Activated T-cell treated with anti-CD3 and anti-CD28 coated beads, Interleukin-2, amount 50 U/mL, for 24 hours (primary cell): ENCODE results near the gene LIX1L.

Experiments
- DNase-seq: peaks from one replicate; pipeline ENCODE4 v3.0.0-alpha.2; 2020
- H3K27ac Mint-ChIP-seq: 2 replicates; pipeline ENCODE4 v1.8.0; 2020; ENCODE audit warnings: mild to moderate bottlenecking, mixed read lengths
- H3K27me3 Mint-ChIP-seq: 2 replicates; pipeline ENCODE4 v1.8.0; 2020; ENCODE audit warnings: mixed read lengths
- H3K36me3 Mint-ChIP-seq: 2 replicates; pipeline ENCODE4 v1.8.0; 2020; ENCODE audit warnings: low read depth, mixed read lengths
- H3K4me1 Mint-ChIP-seq: 2 replicates; pipeline ENCODE4 v1.8.0; 2020; ENCODE audit warnings: low read depth, mixed read lengths
- H3K4me3 Mint-ChIP-seq: 2 replicates; pipeline ENCODE4 v1.8.0; 2020; ENCODE audit warnings: mild to moderate bottlenecking, moderate library complexity, mixed read lengths
- H3K9me3 Mint-ChIP-seq: 2 replicates; pipeline ENCODE4 v1.8.0; 2020; ENCODE audit warnings: mixed read lengths

Gene LIX1L

DNA sequence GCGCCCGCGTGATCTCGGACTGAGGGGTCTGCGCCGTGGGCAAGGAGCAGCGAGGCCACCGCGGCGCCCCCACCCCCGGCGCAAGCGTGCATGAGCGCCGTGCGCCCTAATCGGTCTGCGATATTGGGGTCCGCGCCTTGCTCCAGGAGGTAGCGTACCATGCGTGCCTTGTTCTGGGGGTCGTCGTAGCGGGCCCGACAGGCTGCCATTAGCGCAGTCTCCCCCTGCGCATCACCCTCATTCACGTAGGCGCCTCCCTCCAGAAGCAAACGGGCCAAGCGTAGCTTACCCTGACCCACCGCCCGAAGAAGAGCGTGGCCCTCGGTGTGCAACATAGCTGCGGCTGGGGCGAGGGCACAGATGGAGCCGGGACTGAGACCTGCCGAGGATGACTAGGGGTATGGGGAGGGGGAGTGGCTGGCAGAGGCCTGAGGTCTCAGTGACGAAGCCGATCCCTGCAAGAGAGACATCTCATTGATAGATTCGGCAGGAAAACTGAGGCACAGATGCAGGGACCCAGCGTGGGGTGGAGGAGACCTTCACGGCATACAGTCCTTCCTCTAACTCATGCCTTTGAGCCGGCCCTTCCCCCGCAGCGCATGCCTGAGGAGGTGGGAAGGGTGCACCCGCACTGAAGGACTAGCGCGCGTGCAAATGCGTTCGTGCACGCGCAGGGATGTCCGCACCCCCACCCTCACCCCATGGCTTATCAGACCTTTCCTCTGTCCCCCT lies 3.8 kb upstream of the LIX1L start:
- peaks cover 28% of the 10 kb centered on the region for H3K36me3 Mint-ChIP-seq
- H3K27me3 Mint-ChIP-seq = no peaks in the 10 kb centered on the region
- peak overlapping the region; percentile 93 for H3K27ac Mint-ChIP-seq
- H3K4me3 Mint-ChIP-seq = peak overlapping the region; percentile 96
- H3K4me1 Mint-ChIP-seq = peaks cover 72% of the 10 kb centered on the region
- DNase-seq = peak; percentile 81
- no peaks in the 10 kb centered on the region for H3K9me3 Mint-ChIP-seq

- H3K27ac Mint-ChIP-seq = peak overlapping the region; percentile 93
- H3K27me3 Mint-ChIP-seq = no peaks in the 10 kb centered on the region
- no peaks in the 10 kb centered on the region for H3K9me3 Mint-ChIP-seq
- peak overlapping the region; percentile 96 for H3K4me3 Mint-ChIP-seq
- peaks cover 76% of the 10 kb centered on the region for H3K4me1 Mint-ChIP-seq
- peaks cover 28% of the 10 kb centered on the region for H3K36me3 Mint-ChIP-seq
- DNase-seq = no peak
Observed at GRCh38 chr1:145961109-145961424, 3.2 kb upstream of the LIX1L start.

GRCh38 chr1:145960468-145961108 lies 2.8 kb upstream of the LIX1L start:
- Mint-ChIP-seq H3K27ac (peak overlapping the region; percentile 93), H3K27me3 (no peaks in the 10 kb centered on the region), H3K4me3 (peak overlapping the region; percentile 96), H3K36me3 (peaks cover 28% of the 10 kb centered on the region), H3K4me1 (peaks cover 79% of the 10 kb centered on the region), H3K9me3 (no peaks in the 10 kb centered on the region)
- DNase-seq = peak; percentile 72

DNA sequence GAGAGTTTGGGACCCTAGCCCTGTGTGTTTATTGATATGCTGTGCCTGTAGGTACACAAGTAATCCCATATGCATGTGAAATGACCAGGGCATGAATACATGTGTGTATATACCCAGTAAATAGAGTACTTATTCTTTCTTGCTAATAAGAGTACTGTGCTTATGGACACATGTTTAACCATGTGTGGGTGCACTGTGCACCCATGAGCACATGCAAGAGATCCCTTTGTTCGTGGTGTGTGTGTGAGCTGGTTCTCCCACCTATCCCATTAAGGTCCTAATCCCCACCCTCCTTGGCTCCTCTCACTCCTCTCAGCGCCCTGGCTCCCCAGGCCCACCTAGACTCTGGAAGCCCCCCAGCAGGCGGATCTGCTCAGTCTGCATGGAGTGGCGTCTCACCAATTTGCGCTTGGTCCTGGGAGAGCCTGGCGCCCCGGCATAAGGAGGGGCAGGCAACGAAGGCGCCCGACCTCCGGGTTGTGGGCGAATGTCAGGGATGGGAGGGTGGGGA lies 2.2 kb upstream of the LIX1L start:
- peak overlapping the region; percentile 96 for H3K4me3 Mint-ChIP-seq

DNA sequence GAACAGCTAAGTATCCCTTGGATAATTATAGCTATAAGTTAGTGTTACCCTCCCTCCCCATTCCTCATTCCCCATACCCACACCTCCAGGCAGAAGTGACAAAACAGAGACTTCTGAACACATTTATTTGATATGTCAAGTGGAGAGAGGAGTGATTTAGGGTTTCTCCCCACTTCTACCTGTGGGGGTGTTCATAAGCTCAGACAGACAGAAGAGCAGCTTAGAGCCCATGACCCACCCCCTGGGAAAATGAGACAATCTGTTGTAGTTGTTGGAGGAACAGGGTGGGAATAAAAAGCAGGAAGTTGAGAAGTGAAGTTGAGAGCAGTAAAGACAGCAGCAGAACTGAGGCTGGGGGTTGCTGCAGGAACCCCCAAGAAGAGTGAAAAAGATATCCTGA lies 1.5 kb upstream of the LIX1L start:
- Mint-ChIP-seq H3K4me1 (peaks cover 83% of the 10 kb centered on the region), H3K4me3 (peak overlapping the region; percentile 96), H3K36me3 (peaks cover 29% of the 10 kb centered on the region), H3K27me3 (no peaks in the 10 kb centered on the region), H3K27ac (peak overlapping the region; percentile 45), H3K9me3 (no peaks in the 10 kb centered on the region)
- no peak for DNase-seq

More for the DNA sequence above, 2.2 kb upstream of the LIX1L start:
- peaks cover 32% of the 10 kb centered on the region for H3K36me3 Mint-ChIP-seq
- no peaks in the 10 kb centered on the region for H3K9me3 Mint-ChIP-seq
- peaks cover 79% of the 10 kb centered on the region for H3K4me1 Mint-ChIP-seq
- peak; percentile 47 for DNase-seq
- H3K27ac Mint-ChIP-seq = no peak overlapping the region
- no peaks in the 10 kb centered on the region for H3K27me3 Mint-ChIP-seq

- DNase-seq = no peak
- peaks cover 27% of the 10 kb centered on the region for H3K36me3 Mint-ChIP-seq
- no peaks in the 10 kb centered on the region for H3K9me3 Mint-ChIP-seq
- peaks cover 82% of the 10 kb centered on the region for H3K4me1 Mint-ChIP-seq
- no peak overlapping the region for H3K27ac Mint-ChIP-seq
- H3K4me3 Mint-ChIP-seq = no peak overlapping the region
- no peaks in the 10 kb centered on the region for H3K27me3 Mint-ChIP-seq
Observed at GRCh38 chr1:145958734-145959133, 917 bp upstream of the LIX1L start.

DNA sequence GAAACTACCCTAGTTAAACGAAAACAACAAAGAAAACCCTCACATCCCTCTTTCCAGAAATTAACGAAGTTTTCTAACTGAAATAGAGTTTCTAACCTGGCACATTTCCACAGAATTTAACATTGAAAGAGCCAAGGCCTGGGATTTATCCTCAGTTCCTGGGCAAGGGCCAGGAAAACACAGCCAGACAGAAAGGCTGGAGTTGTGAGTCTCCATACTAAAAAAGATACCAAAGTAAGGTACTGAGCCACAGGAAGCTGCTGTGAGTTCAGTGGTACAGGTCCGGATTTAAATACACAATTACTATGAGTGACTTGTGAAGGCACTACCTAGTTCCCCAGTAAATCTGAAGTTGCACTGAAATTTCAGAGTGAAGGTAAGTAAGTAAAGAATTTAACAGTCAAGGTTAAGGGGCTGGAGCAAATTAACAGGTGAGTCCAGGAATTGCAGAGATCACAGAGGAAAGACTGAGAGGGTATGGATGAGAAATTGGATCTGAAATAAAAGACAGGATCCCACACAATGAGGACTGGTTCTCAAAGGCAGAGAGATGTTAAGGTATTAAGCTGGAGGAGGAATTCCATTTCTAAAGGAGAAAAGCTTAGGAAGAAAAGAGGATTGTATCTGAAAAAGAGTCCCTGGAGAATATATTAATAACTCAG lies 905 bp downstream of the LIX1L start:
- Mint-ChIP-seq H3K4me3 (peak overlapping the region; percentile 81), H3K9me3 (no peaks in the 10 kb centered on the region), H3K4me1 (peaks cover 77% of the 10 kb centered on the region), H3K36me3 (peaks cover 38% of the 10 kb centered on the region), H3K27me3 (no peaks in the 10 kb centered on the region), H3K27ac (peak overlapping the region; percentile 80)
- DNase-seq = no peak

DNA sequence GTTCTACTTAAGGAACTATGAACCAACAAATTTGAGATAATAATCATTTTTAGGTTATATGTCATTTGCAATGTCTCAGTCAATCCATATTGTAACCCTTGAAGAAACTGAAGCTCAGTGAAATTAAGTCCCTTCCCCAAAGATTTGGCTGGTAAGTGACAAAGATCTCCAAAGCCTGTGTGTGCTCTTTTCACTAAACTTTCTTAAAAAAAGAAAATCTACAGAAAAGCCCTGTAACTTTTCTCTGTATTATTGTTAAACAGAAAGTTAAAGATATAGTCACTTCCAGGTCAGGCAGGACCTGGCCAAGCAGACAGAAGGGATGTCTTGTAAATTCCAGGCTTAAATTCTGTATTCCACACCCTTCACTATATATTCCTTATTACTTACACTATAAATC lies 1.5 kb downstream of the LIX1L start:
- H3K4me3 Mint-ChIP-seq = peak overlapping the region; percentile 81
- H3K4me1 Mint-ChIP-seq = peaks cover 77% of the 10 kb centered on the region
- peak overlapping the region; percentile 80 for H3K27ac Mint-ChIP-seq
- no peaks in the 10 kb centered on the region for H3K9me3 Mint-ChIP-seq
- no peak for DNase-seq
- H3K36me3 Mint-ChIP-seq = peaks cover 38% of the 10 kb centered on the region
- no peaks in the 10 kb centered on the region for H3K27me3 Mint-ChIP-seq

DNA sequence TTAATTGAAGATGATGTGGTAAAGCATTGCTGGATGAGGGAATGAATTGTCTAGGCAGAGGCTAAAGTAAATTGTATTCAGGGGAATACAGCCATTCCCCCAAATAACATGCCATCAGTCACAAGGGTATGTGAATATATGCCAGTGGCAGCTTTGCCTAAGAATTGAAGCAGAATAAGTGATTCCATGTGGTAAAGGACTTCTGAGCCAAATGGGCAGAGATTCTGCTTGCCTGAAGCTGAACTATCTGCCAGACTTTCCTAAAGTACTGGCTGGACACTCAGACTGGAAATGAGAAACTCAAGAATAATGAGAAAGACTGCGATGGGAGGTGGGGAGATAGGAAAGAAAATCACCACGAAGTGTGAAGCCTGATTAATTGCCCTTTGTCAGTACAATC lies 2.4 kb downstream of the LIX1L start:
- Mint-ChIP-seq H3K4me1 (peaks cover 77% of the 10 kb centered on the region), H3K36me3 (peaks cover 42% of the 10 kb centered on the region), H3K27me3 (no peaks in the 10 kb centered on the region), H3K27ac (no peak overlapping the region), H3K9me3 (no peaks in the 10 kb centered on the region), H3K4me3 (peak overlapping the region; percentile 81)
- DNase-seq = no peak

- Mint-ChIP-seq H3K27me3 (no peaks in the 10 kb centered on the region), H3K9me3 (no peaks in the 10 kb centered on the region), H3K27ac (no peak overlapping the region), H3K36me3 (peaks cover 51% of the 10 kb centered on the region), H3K4me1 (peaks cover 74% of the 10 kb centered on the region), H3K4me3 (no peak overlapping the region)
- no peak for DNase-seq
Observed at GRCh38 chr1:145953861-145954260, 4.0 kb downstream of the LIX1L start.

- H3K36me3 Mint-ChIP-seq = peaks cover 55% of the 10 kb centered on the region
- no peaks in the 10 kb centered on the region for H3K9me3 Mint-ChIP-seq
- no peak overlapping the region for H3K4me3 Mint-ChIP-seq
- no peak overlapping the region for H3K27ac Mint-ChIP-seq
- no peaks in the 10 kb centered on the region for H3K27me3 Mint-ChIP-seq
- no peak for DNase-seq
- peaks cover 71% of the 10 kb centered on the region for H3K4me1 Mint-ChIP-seq
Observed at GRCh38 chr1:145952903-145953302, 4.9 kb downstream of the LIX1L start.

DNA sequence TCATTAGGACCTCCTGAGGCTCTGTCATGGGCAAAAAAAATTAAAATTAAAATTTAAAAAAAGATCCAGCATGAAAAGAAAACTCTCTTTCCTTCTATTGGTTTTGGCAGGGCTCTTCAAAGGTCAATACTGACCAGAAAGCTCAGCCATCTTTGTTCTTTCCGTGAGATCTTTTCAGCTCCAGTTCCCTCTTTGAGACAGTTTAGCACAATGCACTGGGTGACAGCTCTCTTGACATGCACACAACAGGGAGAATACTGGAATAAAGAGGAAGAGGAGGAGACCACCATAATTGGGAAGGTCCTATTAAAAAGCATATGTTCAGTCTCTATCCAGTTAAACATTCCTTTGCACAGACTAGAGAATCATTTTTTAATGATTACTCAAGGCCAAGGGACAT lies 6.3 kb downstream of the LIX1L start:
- H3K27me3 Mint-ChIP-seq = no peaks in the 10 kb centered on the region
- no peak overlapping the region for H3K4me3 Mint-ChIP-seq
- H3K36me3 Mint-ChIP-seq = peaks cover 62% of the 10 kb centered on the region
- no peak for DNase-seq
- no peak overlapping the region for H3K27ac Mint-ChIP-seq
- H3K9me3 Mint-ChIP-seq = no peaks in the 10 kb centered on the region
- H3K4me1 Mint-ChIP-seq = peaks cover 70% of the 10 kb centered on the region

DNA sequence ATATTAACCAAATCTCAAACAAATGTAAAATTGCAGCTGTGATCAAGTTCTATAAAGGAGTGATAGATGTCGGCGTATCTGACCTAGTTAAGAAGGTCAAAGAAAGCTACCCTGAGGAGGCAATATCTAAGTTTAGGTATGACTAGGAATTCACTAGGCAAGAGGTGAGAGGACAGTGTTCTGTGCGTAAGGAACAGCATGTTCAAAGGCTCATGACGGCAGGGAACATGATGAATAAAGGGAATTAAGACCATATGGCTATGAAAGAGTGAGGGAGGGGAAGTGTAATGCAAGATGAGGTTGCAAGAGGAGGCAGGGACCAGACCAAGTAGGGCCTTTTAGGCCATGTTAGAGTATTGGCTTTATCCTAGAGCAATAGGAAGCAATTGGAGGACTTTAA lies 8.6 kb downstream of the LIX1L start:
- Mint-ChIP-seq H3K36me3 (peaks cover 72% of the 10 kb centered on the region), H3K4me3 (no peak overlapping the region), H3K4me1 (peaks cover 50% of the 10 kb centered on the region), H3K27me3 (no peaks in the 10 kb centered on the region), H3K9me3 (no peaks in the 10 kb centered on the region), H3K27ac (peak overlapping the region; percentile 4)
- DNase-seq = no peak

DNA sequence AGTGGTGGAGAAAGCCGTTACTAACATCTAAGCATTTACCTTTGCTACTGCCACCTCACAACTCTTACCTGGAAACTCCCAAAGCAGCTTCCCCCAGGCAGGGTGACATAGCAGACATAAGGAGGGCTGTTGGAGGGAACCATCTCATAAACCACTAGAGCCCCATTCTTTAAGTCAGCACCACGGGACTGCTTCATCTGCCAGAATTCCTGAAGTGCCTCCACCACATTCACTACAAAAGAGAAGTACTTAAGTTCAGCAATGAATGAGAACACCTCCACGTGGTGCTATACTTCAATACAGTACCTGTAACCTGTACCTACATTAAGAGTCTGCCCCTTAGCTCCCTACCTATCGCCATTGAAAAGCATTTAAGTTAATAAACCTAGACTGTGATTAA lies 10.3 kb downstream of the LIX1L start:
- Mint-ChIP-seq H3K4me1 (peaks cover 40% of the 10 kb centered on the region), H3K9me3 (no peaks in the 10 kb centered on the region), H3K27me3 (no peaks in the 10 kb centered on the region), H3K4me3 (no peak overlapping the region), H3K36me3 (peaks cover 71% of the 10 kb centered on the region), H3K27ac (no peak overlapping the region)
- DNase-seq = no peak

GRCh38 chr1:145946477-145946986 lies 11.3 kb downstream of the LIX1L start:
- Mint-ChIP-seq H3K36me3 (peaks cover 73% of the 10 kb centered on the region), H3K4me1 (peaks cover 32% of the 10 kb centered on the region), H3K27ac (peak overlapping the region; percentile 10), H3K4me3 (no peak overlapping the region), H3K27me3 (no peaks in the 10 kb centered on the region), H3K9me3 (no peaks in the 10 kb centered on the region)
- DNase-seq = no peak
